ENCODE measurements around the gene JAG1. TPM values are rescaled to one million over a fixed set of nuclear protein-coding genes. Genes with fewer than 3 reads are reported as not detected.

The JAG1 gene
- total and polyA plus RNA-seq, 9 of the 15 experiments (the other 6 are each of a cell fraction or from before 2014, with no cell fraction given) = 0.04 to 0.40 (median 0.07) TPM

GRCh38 chr20:10642856-10643559 lies 30.8 kb downstream of the JAG1 start:
- no peak overlapping the region for H3K9ac ChIP-seq (ENCODE audit: insufficient read depth in 1 of 2, low read depth in 2 of 2, low read length in 2 of 2)
- peaks cover 4 to 32% of the 10 kb centered on the region in 2 experiments; a peak in 4 of 5 replicates for H3K27me3 ChIP-seq (ENCODE audit: control insufficient read depth in 2 of 2, insufficient read depth in 2 of 2, low read length in 2 of 2)
- FAIRE-seq (no peak), DNase-seq (ENCODE audit: extremely low read depth in 1 of 4, low spot score in 3 of 4) (no peak), ATAC-seq (no peak)
- CTCF ChIA-PET (ENCODE audit: low intra/inter-chr PET ratio) = no interaction called here
- no peak overlapping the region for H2AFZ ChIP-seq (ENCODE audit: low read depth, low read length)
- POLR2A ChIA-PET = no interaction called here
- no peaks in the 10 kb centered on the region for H4K20me1 ChIP-seq (replicated peaks; ENCODE audit: control insufficient read depth, insufficient read depth, low read length)
- TF ChIP-seq ZNF41 (CRISPR knock-in tag; conservative IDR thresholded peaks at IDR 0.05) = no peak
- no peak for TF ChIP-seq ZNF311 (CRISPR knock-in tag; IDR thresholded peaks at IDR 0.05)
- no peak for TF ChIP-seq DIDO1 (tag; IDR thresholded peaks at IDR 0.05; ENCODE audit: low read depth)
- no peak for TF ChIP-seq CAMTA2 (CRISPR knock-in tag; conservative IDR thresholded peaks at IDR 0.05)
- TF ChIP-seq, protein P1, sequence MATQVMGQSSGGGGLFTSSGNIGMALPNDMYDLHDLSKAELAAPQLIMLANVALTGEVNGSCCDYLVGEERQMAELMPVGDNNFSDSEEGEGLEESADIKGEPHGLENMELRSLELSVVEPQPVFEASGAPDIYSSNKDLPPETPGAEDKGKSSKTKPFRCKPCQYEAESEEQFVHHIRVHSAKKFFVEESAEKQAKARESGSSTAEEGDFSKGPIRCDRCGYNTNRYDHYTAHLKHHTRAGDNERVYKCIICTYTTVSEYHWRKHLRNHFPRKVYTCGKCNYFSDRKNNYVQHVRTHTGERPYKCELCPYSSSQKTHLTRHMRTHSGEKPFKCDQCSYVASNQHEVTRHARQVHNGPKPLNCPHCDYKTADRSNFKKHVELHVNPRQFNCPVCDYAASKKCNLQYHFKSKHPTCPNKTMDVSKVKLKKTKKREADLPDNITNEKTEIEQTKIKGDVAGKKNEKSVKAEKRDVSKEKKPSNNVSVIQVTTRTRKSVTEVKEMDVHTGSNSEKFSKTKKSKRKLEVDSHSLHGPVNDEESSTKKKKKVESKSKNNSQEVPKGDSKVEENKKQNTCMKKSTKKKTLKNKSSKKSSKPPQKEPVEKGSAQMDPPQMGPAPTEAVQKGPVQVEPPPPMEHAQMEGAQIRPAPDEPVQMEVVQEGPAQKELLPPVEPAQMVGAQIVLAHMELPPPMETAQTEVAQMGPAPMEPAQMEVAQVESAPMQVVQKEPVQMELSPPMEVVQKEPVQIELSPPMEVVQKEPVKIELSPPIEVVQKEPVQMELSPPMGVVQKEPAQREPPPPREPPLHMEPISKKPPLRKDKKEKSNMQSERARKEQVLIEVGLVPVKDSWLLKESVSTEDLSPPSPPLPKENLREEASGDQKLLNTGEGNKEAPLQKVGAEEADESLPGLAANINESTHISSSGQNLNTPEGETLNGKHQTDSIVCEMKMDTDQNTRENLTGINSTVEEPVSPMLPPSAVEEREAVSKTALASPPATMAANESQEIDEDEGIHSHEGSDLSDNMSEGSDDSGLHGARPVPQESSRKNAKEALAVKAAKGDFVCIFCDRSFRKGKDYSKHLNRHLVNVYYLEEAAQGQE (IDR thresholded peaks at IDR 0.05; ENCODE audit: borderline replicate concordance) = no peak
- TF ChIP-seq, protein P1 (CRISPR knock-in tag; IDR thresholded peaks at IDR 0.05; ENCODE audit: low read depth) = no peak
- no peak for TF ChIP-seq SMARCB1 (IDR thresholded peaks at IDR 0.05; ENCODE audit: insufficient read length, low read depth)
- no peak for TF ChIP-seq ZNF174 (CRISPR knock-in tag; IDR thresholded peaks at IDR 0.05)
- no peak for TF ChIP-seq SMARCA5 (IDR thresholded peaks at IDR 0.05)
- TF ChIP-seq BCLAF1 (IDR thresholded peaks at IDR 0.05; ENCODE audit: borderline replicate concordance in 1 of 2, control insufficient read depth in 1 of 2, low read depth in 2 of 2, low read length in 1 of 2) = no peak
- H3K9me3 ChIP-seq (replicated peaks; ENCODE audit: control insufficient read depth, insufficient read depth, low read depth, low read length) = no peaks in the 10 kb centered on the region
- no peak overlapping the region for H3K4me3 ChIP-seq
- no peaks in the 10 kb centered on the region for H3K9me1 ChIP-seq (ENCODE audit: control insufficient read depth, insufficient read depth, low read length)
- WGBS (ENCODE audit: insufficient coverage, low coverage, missing lambda C conversion rate) = 0% methylated on average over 4 of the region's 4 CpGs
- no peak overlapping the region for H3K4me2 ChIP-seq (ENCODE audit: insufficient read depth, low read length)
- no peaks in the 10 kb centered on the region for H3K36me3 ChIP-seq (ENCODE audit: control insufficient read depth, insufficient read depth, low read length)
- H3K79me2 ChIP-seq (ENCODE audit: control insufficient read depth, insufficient read depth, low read length) = no peaks in the 10 kb centered on the region
- no peaks in the 10 kb centered on the region for H3K4me1 ChIP-seq (replicated peaks in 1 of 2; ENCODE audit: control insufficient read depth in 2 of 2, insufficient read depth in 2 of 2, low read length in 2 of 2)
- H3K27ac ChIP-seq (ENCODE audit: extremely low read depth, low read depth, low read length) = no peak overlapping the region
- BruUV-seq (replicated peaks) = no TSS peak
- in situ Hi-C loops (cut with MboI) = no loop called here
- intact Hi-C loops (cut with micrococcal nuclease) = no loop called here

Measured in K562 (cell line).